Activated T-helper 1 cell treated with anti-CD3 and anti-CD28 coated beads, Interleukin-2, amount 50 U/mL, for 16 hours (primary cell): ENCODE results near the gene ADPRHL1.
"Not testable (repeated sequence)": the region's sequence is repeated elsewhere in the genome, so short reads cannot be mapped to it uniquely, and the experiment has no call there.

Source experiments
- DNase-seq, 2 donors: peaks; one replicate each; pipeline ENCODE4 v3.0.0-alpha.2; 2020; ENCODE audit warnings: low read depth in 1 of 2, low spot score in 1 of 2

ADPRHL1 gene

DNA sequence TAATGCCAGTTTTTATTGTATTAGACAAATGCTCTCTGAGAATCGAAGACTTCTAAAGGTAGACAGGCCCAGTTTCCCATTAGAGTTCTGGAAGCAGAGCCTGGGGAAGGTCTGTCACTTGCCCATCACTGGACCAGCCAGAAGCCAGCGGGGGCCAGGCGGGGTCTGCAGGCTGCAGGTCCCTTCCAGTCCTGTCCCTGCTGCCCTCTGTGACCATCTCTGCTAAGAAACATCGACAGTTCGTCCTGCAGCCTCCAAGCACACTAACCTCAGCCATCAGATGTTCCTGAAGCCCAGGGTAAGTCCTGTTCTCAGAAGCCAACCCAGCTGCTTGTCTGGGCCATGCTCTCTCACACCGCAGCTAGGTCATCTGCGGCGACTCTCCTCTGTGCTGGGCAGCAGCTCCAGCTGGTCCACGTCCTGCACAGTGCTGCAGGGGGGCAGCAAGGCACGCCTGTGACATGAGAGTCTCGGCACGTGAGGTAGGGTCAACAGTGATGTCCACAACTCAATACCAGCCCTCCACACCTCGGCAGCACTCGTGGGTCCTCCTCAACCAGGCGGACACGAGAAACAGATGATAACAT, 2.9 kb upstream of the ADPRHL1 start:
- DNase-seq, result no peak

- no peak for DNase-seq
These were observed 2.1 kb upstream of the ADPRHL1 start for GRCh38 chr13:113455384-113455783.

- DNase-seq, result no peak
These were observed 1.6 kb upstream of the ADPRHL1 start for GRCh38 chr13:113454936-113455335.

GRCh38 chr13:113452466-113452865, 822 bp downstream of the ADPRHL1 start:
- no peak for DNase-seq

GRCh38 chr13:113451951-113452421, 1.3 kb downstream of the ADPRHL1 start:
- no peak for DNase-seq

GRCh38 chr13:113450861-113451620, 2.2 kb downstream of the ADPRHL1 start:
- not testable (repeated sequence) for DNase-seq

GRCh38 chr13:113450348-113450744, 2.9 kb downstream of the ADPRHL1 start:
- not testable (repeated sequence) for DNase-seq

- no peak for DNase-seq
These were observed 3.5 kb downstream of the ADPRHL1 start for GRCh38 chr13:113449693-113450347.

DNA sequence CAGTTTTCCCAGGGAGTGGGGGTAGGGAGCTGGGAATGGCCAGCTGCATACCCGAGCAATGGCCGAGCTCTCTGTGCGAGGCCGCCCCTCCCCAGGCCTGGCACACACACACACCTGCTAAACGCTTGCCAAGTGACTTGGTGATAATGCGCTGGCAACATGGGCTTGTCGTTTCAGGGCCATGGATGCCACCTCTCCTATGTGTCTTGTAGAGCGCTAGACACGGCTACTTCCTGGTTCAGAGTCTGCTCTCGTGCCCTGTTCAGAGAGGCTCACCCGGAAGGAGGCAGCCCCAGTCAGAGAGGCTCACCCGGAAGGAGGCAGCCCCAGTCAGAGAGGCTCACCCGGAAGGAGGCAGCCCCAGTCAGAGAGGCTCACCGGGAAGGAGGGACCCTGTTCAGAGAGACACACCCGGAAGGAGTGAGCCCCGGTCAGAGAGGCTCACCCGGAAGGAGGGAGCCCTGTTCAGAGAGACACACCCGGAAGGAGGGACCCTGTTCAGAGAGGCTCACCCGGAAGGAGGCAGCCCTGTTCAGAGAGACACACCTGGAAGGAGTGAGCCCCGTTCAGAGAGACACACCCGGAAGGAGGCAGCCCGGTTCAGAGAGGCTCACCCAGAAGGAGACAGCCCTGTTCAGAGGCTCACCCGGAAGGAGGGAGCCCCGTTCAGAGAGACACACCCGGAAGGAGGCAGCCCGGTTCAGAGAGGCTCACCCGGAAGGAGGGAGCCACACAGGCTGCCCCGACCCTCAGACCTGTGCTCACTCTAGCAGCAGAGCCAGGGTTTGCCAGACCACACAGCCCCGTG, 4.2 kb downstream of the ADPRHL1 start:
- DNase-seq, result peak in 1 of 2 donors; percentile 41

DNA sequence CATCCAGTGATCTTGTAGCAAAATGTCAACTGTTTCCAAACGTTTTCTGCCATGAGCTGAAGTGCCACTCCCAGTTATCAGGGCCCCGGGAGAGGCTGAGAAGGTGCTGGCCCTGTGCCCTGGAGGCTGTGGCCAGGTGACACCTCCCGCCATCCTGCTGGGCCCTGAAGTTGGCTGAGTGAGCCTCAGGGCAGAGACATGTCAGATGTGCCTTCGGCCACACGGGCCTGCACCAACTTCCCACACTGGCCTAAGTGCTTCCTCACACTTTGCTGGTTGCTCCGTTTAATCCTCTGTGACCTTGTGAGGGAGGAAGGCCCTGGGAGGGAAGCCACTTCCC, 4.8 kb downstream of the ADPRHL1 start:
- no peak for DNase-seq

GRCh38 chr13:113447596-113447995, 5.7 kb downstream of the ADPRHL1 start:
- no peak for DNase-seq

DNA sequence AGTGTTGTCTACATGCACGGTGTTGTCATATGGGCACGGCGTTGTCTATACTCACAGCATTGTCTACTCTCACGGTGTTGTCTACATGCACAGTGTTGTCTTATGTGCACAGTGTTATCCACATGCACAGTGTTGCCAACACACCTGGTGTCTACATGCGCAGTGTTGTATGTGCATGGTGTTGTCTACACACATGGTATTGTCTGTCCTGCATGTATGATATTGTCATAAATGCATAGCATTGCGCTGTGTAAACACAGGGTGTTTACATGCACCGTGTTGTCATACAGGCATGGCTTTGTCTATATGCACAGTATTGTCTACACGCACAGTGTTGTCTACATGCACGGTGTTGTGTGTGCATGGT, 6.8 kb downstream of the ADPRHL1 start:
- no peak for DNase-seq

GRCh38 chr13:113445791-113446487, 7.3 kb downstream of the ADPRHL1 start:
- no peak for DNase-seq

- no peak for DNase-seq
These were observed 9.3 kb downstream of the ADPRHL1 start for GRCh38 chr13:113443991-113444390.

- no peak for DNase-seq
These were observed 10.3 kb downstream of the ADPRHL1 start for GRCh38 chr13:113442985-113443362.

- no peak for DNase-seq
These were observed 10.8 kb downstream of the ADPRHL1 start for GRCh38 chr13:113442354-113442984.

DNA sequence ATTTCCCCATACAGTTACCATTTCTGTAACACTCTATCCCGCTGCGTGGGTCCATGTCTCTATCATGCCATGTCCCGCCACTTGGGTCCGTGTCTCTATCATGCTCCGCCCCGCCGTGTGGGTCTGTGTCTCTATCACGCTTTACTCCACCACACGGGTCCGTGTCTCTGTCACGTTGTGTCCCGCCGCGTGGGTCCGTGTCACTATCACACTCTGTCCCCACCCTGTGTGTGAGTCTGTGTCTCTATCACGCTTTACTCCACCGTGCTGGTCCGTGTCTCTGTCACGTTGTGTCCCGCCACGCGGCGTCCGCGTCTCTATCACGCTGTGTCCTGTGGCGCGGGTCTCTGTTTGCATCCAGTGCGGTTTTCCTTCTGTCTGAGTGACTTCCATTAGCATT, 11.6 kb downstream of the ADPRHL1 start:
- DNase-seq, result no peak

DNA sequence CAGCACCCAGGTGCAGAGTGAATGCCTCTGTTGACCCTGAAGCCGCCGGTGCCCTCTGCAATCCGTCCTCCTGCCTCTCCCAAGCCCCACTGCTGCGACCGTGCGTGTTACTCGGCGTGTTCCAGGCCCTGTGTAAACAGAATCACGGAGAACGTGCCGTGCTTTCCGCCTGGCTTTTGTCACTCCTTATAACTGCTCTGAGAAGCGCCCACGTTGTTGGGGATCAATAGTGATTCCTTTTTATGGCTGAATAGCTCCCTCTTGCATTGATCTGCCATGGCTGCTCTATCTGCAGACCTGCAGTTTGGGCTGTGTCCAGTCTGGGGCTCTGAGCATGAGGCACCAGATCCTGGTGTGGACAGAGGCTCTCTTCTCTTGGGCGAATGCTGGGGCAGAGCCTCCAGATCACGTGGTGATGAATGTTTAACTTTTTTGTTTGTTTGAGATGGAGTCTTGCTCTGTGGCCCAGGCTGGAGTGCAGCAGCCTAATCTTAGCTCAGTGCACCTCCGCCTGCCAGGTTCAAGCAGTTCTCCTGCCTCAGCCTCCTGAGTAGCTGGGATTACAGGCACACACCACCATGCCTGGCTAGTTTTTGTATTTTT, 15.8 kb downstream of the ADPRHL1 start:
- no peak for DNase-seq

GRCh38 chr13:113436866-113437265, 16.4 kb downstream of the ADPRHL1 start:
- not testable (repeated sequence) for DNase-seq

- not testable (repeated sequence) for DNase-seq
These were observed 17.4 kb downstream of the ADPRHL1 start for GRCh38 chr13:113435907-113436306.
